Ishikawa (cell line): ENCODE data around the gene HOXB3.

Experiments used
- CEBPB ChIP-seq: IDR thresholded peaks from 2 replicates; pipeline ENCODE4 v1.6.1; 2012
- CREB1 ChIP-seq: IDR thresholded peaks from 2 replicates; pipeline ENCODE4 v1.6.1; 2012; ENCODE audit warnings: low read depth
- EGR1 ChIP-seq: IDR thresholded peaks from 2 replicates; pipeline ENCODE4 v1.6.1; 2012
- EP300 ChIP-seq: IDR thresholded peaks from 2 replicates; pipeline ENCODE4 v1.6.1; 2012; ENCODE audit warnings: borderline replicate concordance
- FOXM1 ChIP-seq: IDR thresholded peaks from 2 replicates; pipeline ENCODE4 v1.6.1; 2012; ENCODE audit warnings: low read depth, borderline replicate concordance
- NFIC ChIP-seq: IDR thresholded peaks from 2 replicates; pipeline ENCODE4 v1.6.1; 2012
- RAD21 ChIP-seq: IDR thresholded peaks from 2 replicates; pipeline ENCODE4 v1.6.1; 2012; ENCODE audit warnings: low read depth
- TAF1 ChIP-seq: IDR thresholded peaks from 2 replicates; pipeline ENCODE4 v1.6.1; 2012; ENCODE audit warnings: low read depth, mild to moderate bottlenecking
- TCF12 ChIP-seq: IDR thresholded peaks from 2 replicates; pipeline ENCODE4 v1.6.1; 2012; ENCODE audit warnings: low read depth
- TEAD4 ChIP-seq: IDR thresholded peaks from 2 replicates; pipeline ENCODE4 v1.6.1; 2012
- YY1 ChIP-seq: IDR thresholded peaks from 2 replicates; pipeline ENCODE4 v1.6.1; 2012; ENCODE audit warnings: low read depth
- ZBTB7A ChIP-seq: IDR thresholded peaks from 2 replicates; pipeline ENCODE4 v1.6.1; 2012; ENCODE audit warnings: low read depth
- TF ChIP-seq, protein P1 (sequence below): IDR thresholded peaks from 2 replicates; pipeline ENCODE4 v1.6.1; 2012
- TF ChIP-seq, protein P2 (sequence below): IDR thresholded peaks from 2 replicates; pipeline ENCODE4 v1.6.1; 2012; ENCODE audit warnings: low read depth, mild to moderate bottlenecking
- TF ChIP-seq, protein P3 (sequence below): IDR thresholded peaks from 2 replicates; pipeline ENCODE4 v1.6.1; 2012

HOXB3 gene

DNA sequence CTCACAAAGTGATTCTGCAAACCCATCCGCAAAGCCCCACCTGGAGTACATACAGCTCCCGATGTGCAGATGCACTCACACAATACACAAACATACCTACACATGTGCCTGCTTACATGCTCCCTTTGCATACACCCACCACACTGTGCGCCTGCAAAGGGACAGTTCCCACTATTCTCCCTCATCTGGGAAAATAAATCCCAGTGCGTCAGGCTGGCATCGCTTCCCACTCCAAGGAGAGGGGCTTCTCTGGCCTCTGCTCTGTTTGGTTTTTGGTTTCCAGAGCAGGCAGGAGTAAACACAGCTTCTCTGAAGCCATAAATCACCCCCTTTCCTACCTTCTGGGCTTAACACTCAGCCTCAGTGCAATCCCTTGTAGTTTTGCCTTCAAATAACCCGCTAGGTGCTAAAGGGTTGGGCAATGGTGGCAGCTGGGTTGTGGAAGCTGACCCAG is 26.6 kb downstream of the HOXB3 start:
- TF ChIP-seq ZBTB7A, result no peak
- TF ChIP-seq CEBPB, result no peak
- TF ChIP-seq FOXM1, result no peak
- TF ChIP-seq YY1, result no peak
- TF ChIP-seq EGR1, result no peak
- TF ChIP-seq, protein P1, sequence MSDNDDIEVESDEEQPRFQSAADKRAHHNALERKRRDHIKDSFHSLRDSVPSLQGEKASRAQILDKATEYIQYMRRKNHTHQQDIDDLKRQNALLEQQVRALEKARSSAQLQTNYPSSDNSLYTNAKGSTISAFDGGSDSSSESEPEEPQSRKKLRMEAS, result no peak
- TF ChIP-seq RAD21, result no peak

- TF ChIP-seq CEBPB (no peak), FOXM1 (no peak), CREB1 (no peak), RAD21 (no peak), TCF12 (no peak), ZBTB7A (no peak), TAF1 (no peak), NFIC (no peak), EGR1 (no peak), TEAD4 (no peak), EP300 (no peak), YY1 (no peak)
- TF ChIP-seq, protein P2, sequence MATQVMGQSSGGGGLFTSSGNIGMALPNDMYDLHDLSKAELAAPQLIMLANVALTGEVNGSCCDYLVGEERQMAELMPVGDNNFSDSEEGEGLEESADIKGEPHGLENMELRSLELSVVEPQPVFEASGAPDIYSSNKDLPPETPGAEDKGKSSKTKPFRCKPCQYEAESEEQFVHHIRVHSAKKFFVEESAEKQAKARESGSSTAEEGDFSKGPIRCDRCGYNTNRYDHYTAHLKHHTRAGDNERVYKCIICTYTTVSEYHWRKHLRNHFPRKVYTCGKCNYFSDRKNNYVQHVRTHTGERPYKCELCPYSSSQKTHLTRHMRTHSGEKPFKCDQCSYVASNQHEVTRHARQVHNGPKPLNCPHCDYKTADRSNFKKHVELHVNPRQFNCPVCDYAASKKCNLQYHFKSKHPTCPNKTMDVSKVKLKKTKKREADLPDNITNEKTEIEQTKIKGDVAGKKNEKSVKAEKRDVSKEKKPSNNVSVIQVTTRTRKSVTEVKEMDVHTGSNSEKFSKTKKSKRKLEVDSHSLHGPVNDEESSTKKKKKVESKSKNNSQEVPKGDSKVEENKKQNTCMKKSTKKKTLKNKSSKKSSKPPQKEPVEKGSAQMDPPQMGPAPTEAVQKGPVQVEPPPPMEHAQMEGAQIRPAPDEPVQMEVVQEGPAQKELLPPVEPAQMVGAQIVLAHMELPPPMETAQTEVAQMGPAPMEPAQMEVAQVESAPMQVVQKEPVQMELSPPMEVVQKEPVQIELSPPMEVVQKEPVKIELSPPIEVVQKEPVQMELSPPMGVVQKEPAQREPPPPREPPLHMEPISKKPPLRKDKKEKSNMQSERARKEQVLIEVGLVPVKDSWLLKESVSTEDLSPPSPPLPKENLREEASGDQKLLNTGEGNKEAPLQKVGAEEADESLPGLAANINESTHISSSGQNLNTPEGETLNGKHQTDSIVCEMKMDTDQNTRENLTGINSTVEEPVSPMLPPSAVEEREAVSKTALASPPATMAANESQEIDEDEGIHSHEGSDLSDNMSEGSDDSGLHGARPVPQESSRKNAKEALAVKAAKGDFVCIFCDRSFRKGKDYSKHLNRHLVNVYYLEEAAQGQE, result no peak
- TF ChIP-seq, protein P1, result no peak
- TF ChIP-seq, protein P3, sequence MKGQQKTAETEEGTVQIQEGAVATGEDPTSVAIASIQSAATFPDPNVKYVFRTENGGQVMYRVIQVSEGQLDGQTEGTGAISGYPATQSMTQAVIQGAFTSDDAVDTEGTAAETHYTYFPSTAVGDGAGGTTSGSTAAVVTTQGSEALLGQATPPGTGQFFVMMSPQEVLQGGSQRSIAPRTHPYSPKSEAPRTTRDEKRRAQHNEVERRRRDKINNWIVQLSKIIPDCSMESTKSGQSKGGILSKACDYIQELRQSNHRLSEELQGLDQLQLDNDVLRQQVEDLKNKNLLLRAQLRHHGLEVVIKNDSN, result no peak
Measured at GRCh38 chr17:48562934-48563333, 27.1 kb downstream of the HOXB3 start.

DNA sequence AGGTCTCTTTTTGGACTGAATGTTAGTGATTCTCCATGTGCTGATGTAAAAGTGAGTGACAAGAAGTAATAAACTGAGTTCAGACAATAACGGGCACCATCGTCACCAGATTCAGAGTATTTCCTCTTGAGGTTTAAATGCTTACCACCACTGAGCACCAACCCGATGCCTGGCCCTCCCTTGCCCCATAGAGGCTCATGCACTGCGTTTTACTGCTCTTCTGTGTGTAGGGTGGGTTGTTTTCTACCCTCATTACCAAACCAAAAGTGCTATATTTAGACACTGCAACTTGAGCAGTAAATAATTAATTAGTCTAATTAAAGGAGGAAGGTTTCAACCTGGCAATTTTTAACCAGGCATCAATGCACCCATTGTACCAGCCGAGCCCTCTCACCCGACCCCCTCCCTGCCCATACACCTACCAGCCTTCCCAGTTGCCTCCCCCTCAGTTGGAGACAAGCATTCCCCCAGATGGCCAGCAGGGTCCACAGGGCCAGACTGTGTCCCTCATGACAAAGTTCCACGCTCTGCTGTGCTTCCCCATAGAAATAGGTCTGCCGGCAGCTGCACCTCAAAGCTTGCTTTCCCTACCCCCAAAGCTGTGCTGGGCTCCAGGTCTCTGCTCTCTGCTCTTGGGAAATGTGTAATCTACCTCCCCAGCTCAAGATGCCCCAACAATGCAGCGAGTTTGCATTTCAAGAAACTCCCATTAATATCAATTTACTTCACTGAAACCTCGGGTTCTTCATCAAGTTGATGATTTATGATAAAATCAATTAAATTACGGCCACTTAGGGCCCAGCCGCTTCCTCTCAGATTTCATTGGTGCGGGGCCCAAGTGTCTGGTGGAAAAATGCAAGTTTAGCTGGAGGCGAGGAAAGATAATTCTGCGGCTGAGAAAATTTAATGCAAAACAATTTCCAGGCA is 27.9 kb downstream of the HOXB3 start:
- TF ChIP-seq, protein P2, result no peak
- no peak for TF ChIP-seq EP300
- TF ChIP-seq CEBPB, result no peak
- TF ChIP-seq, protein P3, result no peak
- TF ChIP-seq, protein P1, result no peak
- no peak for TF ChIP-seq CREB1
- no peak for TF ChIP-seq TCF12
- TF ChIP-seq ZBTB7A, result no peak
- no peak for TF ChIP-seq RAD21
- no peak for TF ChIP-seq TEAD4

- TF ChIP-seq TAF1 (no peak), ZBTB7A (no peak), EGR1 (no peak), CREB1 (no peak), NFIC (no peak), TCF12 (no peak), EP300 (no peak), YY1 (no peak), TEAD4 (no peak), RAD21 (no peak), CEBPB (no peak), FOXM1 (no peak)
- TF ChIP-seq, protein P2, result no peak
- TF ChIP-seq, protein P1, result no peak
- TF ChIP-seq, protein P3, result no peak
Measured at GRCh38 chr17:48559840-48560817, 29.9 kb downstream of the HOXB3 start.
